22Rv1 (cell line): Measurements from ENCODE around the gene UTP4.

Source experiments
- CTCF ChIP-seq: fragments of 450-650 bp; IDR thresholded peaks from 2 replicates; pipeline ENCODE4 v1.5.1; 2017; ENCODE audit warnings: mild to moderate bottlenecking
- ZFX ChIP-seq: fragments of 450-650 bp; IDR thresholded peaks from 2 replicates; pipeline ENCODE4 v1.6.1; 2017; ENCODE audit warnings: antibody characterized with exemption, borderline replicate concordance

- no peak for TF ChIP-seq CTCF
- no peak for TF ChIP-seq ZFX
Observed at GRCh38 chr16:69157196-69157595, 24.7 kb downstream of the UTP4 start.
